ENCODE results near the gene AKAP7.
"Not testable (repeated sequence)": the region's sequence is repeated elsewhere in the genome, so short reads cannot be mapped to it uniquely, and the experiment has no call there.

Gene AKAP7

GRCh38 chr6:131305037-131305850 is 170.0 kb downstream of the AKAP7 start:
- DNase-seq: no peak

DNA sequence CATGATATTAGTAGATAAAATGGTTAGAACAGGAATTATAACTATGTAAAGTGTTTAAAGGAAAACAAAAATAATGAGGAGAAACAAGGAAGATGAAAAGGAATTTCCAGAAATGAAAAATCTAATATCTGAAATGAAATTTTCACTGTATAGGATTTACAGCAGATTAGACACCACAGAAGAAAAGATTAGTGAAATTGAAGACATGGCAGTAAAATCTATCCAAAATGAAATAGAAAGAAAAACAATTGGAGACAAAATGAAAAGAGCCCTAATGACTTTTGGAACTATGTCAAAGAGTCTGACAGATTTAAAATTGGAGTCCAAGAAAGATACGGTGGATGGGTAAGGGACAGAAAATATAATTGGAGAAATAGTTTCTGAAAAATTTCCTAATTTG is 174.2 kb downstream of the AKAP7 start:
- no peak for DNase-seq

DNA sequence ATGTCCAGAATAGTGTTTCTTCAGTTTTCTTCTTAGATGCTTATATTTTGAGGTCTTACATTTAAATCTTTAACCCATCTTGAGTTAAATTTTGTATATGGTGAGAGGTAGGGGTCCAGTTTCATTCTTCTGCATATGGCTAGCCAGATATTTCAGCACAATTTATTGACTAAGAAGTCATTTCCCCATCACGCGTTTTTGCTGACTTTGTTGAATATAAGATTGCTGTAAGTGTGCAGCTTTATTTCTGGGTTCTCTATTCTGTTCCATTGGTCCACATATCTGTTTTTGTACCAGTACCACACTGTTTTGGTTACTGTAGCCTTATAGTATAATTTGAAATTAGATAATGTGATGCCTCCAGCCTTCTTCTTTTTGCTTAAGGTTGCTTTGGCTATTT is 179.6 kb downstream of the AKAP7 start:
- DNase-seq: no peak

DNA sequence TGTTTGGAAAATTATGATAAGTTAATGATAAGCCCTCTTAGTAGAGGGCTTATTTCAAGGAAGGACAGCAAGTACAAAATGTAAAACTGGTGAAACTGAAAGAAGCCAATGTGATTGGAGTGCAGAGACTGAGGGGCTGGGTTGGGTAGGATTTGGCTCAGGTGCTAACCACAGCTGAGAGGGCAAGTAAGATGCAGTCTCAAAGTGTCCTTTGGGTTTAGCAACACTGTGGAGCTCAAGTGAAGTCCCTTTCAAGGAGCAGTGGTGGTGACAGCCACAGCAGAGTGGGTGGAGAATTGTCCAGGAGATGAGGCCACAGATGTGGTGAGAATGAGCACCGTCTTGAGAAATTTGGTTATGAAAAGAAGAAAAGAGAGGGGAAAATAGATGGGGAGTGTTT is 181.4 kb downstream of the AKAP7 start:
- DNase-seq: no peak

DNA sequence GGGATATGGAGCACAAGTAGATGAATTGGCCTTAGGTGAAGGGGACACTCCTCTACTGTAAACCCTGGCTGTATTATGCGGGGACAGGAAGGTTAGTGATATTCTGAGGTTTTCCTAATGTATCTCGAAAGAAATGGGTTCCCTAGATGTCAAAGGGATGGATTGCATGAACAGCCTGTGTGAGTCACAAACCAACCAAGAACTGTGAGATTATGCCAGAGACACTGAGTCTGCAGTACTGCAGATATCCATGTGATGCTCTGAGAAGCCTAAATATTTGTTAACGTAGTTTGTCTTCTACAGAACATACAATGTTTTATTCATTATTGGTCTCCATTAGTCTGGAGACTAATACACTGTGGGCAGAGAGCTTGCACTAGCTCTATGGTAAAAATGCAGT is 182.2 kb downstream of the AKAP7 start:
- no peak for DNase-seq

GRCh38 chr6:131321589-131321988 is 186.3 kb downstream of the AKAP7 start:
- DNase-seq: no peak

GRCh38 chr6:131322125-131322524 is 186.9 kb downstream of the AKAP7 start:
- DNase-seq: no peak

GRCh38 chr6:131325669-131326068 is 190.4 kb downstream of the AKAP7 start:
- DNase-seq: not testable (repeated sequence)

DNA sequence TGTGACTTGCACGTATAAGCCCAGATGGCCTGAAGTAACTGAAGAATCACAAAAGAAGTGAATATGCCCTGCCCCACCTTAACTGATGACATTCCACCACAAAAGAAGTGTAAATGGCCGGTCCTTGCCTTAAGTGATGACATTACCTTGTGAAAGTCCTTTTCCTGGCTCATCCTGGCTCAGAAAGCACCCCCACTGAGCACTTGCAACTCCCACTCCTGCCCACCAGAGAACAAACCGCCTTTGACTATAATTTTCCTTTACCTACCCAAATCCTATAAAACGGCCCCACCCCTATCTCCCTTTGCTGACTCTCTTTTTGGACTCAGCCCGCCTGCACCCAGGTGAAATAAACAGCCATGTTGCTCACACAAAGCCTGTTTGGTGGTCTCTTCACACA is 193.5 kb downstream of the AKAP7 start:
- DNase-seq: not testable (repeated sequence)

GRCh38 chr6:131331151-131331550 is 195.9 kb downstream of the AKAP7 start:
- no peak for DNase-seq

- no peak for DNase-seq
These were observed 196.9 kb downstream of the AKAP7 start for GRCh38 chr6:131331873-131332781.
